ENCODE results near the gene CTNNA3.

The CTNNA3 gene

DNA sequence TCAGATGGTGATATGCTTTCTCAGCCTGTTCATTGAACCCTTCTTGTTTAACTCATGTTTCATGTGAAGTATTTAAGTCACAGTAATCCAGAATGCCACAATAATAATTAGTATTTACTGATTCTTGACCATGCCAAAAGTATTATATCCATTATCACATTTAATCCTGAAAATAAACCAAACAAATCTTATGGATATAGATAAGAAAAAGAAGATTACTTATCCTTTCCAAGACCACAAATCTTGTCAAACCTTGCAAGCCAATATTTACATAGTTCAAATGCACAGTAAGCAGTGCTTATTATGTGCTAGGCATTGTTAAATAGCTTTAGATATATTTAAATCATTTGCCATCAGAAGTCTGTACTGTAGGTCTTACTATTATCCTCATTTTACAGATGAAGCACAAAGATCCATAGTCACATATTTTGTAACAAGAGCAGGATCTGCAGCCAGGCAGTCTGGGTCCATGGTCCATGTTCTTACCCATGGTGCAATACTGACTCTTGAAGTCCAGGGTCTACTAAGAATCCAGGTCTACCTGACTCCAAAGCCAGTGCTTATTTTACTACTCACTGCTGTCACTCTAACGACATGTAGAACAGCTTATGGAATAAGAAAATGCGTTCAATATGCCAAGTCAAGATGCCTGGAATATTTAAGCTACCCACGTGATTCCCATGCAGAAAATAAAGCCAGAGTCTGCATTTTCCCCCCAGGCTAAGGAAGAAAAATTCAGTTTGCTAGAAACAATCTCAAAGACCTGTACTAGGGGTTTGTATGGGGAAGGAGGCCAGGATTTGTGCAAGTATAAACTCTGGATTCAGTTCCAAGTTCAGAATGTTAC lies 1755.0 kb downstream of the CTNNA3 start:
- Histone ChIP-seq H3K4me3 (ENCODE audit: low read length) (no peak overlapping the region), H3K36me3 (ENCODE audit: insufficient read depth, low read depth, low read length) (no peaks in the 10 kb centered on the region), H3K4me1 (ENCODE audit: insufficient read depth, low read length) (no peaks in the 10 kb centered on the region), H3K9ac (ENCODE audit: low read depth, low read length) (no peak overlapping the region), H3K27me3 (ENCODE audit: insufficient read depth, low read length) (no peaks in the 10 kb centered on the region), H3K9me3 (ENCODE audit: insufficient read depth, low read depth, low read length) (no peaks in the 10 kb centered on the region), H3K27ac (ENCODE audit: low read length) (no peak overlapping the region)

DNA sequence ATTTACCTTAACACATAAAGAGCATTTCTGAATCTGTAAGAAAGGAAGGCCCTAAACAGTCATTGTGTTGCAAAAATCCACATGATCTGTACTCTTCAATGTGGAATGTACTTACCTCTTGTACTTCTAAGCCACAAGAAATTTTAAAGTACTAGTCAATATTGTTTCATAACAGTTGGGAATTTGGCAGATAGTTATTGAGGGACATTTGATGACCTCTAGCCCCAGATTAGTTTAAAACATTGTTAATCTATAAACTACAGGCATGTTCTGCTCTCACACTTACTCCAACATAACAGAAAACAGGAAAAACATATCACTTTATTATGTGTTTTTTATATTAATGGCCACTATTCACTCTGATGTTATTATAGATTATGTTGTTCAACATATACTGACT lies 1755.9 kb downstream of the CTNNA3 start:
- Histone ChIP-seq H3K9ac (ENCODE audit: low read depth, low read length) (no peak overlapping the region), H3K4me1 (ENCODE audit: insufficient read depth, low read length) (no peaks in the 10 kb centered on the region), H3K9me3 (ENCODE audit: insufficient read depth, low read depth, low read length) (no peaks in the 10 kb centered on the region), H3K27ac (ENCODE audit: low read length) (no peak overlapping the region), H3K36me3 (ENCODE audit: insufficient read depth, low read depth, low read length) (no peaks in the 10 kb centered on the region), H3K27me3 (ENCODE audit: insufficient read depth, low read length) (no peaks in the 10 kb centered on the region), H3K4me3 (ENCODE audit: low read length) (no peak overlapping the region)

DNA sequence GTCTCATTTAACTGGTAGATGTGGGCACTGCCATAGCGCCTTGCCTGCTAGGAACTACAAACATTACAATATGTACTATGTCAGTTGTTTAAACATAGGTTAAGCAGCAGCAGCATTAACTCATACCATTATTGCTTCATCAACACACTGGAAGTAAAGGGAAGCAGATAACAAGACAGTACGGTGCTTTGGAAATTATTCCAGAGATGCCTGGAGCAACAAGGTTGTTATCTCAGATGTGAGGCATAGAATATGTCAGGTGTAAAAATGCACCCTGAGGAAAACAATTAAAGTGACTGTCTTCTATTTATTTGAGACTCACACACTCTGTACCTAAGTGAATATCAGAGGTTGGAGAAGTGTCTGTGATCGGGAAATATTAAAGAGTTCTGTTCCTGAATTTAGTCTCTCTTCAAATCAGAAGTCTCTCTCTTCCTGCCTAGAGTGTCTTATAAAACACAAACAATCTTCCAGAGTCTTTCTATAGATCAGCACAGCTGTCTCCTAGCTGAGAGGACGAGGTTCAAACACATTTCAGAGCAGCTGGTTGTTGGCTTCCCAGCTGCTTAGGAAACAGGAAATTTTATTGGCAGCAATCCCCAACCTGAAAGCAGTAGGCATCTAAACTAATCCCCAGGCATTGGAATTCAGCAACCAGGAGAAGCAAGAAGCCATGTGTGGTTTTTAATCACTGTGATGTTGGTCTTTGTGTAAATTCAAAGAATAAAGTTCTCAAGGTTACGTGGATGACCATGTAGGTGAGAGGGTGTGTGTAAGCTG lies 1764.5 kb downstream of the CTNNA3 start:
- Histone ChIP-seq H3K9me3 (ENCODE audit: insufficient read depth, low read depth, low read length) (no peaks in the 10 kb centered on the region), H3K27ac (ENCODE audit: low read length) (no peak overlapping the region), H3K4me1 (ENCODE audit: insufficient read depth, low read length) (0 out of 2 replicates have a peak, but pooled peaks cover 2% of the 10 kb centered on the region), H3K4me3 (ENCODE audit: low read length) (no peak overlapping the region), H3K27me3 (ENCODE audit: insufficient read depth, low read length) (no peaks in the 10 kb centered on the region), H3K9ac (ENCODE audit: low read depth, low read length) (no peak overlapping the region), H3K36me3 (ENCODE audit: insufficient read depth, low read depth, low read length) (no peaks in the 10 kb centered on the region)

DNA sequence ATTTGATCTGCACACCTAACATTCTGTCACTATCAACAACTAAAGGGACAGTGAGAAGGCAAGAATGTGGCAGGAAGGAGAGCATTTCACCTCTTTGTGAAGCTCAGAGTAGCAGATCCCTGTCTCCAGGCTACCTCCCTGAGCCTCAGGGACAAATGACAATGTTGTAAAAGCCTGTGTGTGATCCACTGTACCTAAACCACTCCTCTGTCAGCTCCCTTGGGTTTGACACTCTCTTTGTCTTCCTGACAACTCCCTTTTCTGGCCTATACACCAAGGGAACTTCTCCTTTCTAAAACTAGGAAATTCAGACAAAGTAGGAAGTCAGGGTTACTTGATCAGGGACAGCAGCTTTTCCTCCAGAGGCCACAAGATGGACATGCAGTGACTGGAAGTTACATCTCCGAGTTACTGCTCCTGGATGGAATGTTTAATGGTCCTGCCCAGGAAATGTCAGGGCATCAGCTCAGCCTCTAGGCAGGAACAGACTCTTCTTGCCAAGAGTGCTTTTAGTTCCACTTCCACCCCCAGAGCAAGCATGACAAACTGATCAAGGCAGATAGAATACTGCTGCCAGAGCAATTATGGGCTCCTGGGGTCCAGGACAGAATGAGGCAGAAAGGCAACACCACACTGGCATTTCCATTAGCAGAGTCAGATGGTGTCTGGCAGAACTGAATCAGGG lies 1784.7 kb downstream of the CTNNA3 start:
- H3K4me3 ChIP-seq (ENCODE audit: low read length): no peak overlapping the region
- H3K27me3 ChIP-seq (ENCODE audit: insufficient read depth, low read length): no peaks in the 10 kb centered on the region
- no peaks in the 10 kb centered on the region for H3K4me1 ChIP-seq (ENCODE audit: insufficient read depth, low read length)
- H3K9ac ChIP-seq (ENCODE audit: low read depth, low read length): no peak overlapping the region
- no peaks in the 10 kb centered on the region for H3K9me3 ChIP-seq (ENCODE audit: insufficient read depth, low read depth, low read length)
- no peaks in the 10 kb centered on the region for H3K36me3 ChIP-seq (ENCODE audit: insufficient read depth, low read depth, low read length)
- H3K27ac ChIP-seq (ENCODE audit: low read length): no peak overlapping the region

DNA sequence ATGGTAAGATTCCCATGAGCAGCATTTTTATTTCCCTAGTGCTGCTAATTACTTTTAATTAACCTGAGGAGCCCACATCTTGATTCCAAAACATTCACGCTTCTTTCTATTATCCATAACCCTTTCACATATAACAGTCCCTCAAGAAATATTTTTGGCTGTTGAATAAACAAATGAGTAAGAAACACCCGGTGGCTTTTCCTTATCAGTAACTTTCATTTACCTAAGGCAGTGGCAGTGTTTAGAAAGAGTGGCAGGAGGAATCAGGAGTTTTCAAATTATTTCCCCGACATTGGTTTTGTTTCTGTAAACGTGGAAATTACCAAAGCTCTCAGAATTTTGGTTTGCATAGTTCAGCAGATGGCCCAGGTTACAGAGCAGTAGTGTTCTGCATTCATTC lies 1785.8 kb downstream of the CTNNA3 start:
- no peaks in the 10 kb centered on the region for H3K9me3 ChIP-seq (ENCODE audit: insufficient read depth, low read depth, low read length)
- H3K27ac ChIP-seq (ENCODE audit: low read length): no peak overlapping the region
- H3K27me3 ChIP-seq (ENCODE audit: insufficient read depth, low read length): no peaks in the 10 kb centered on the region
- H3K9ac ChIP-seq (ENCODE audit: low read depth, low read length): no peak overlapping the region
- H3K36me3 ChIP-seq (ENCODE audit: insufficient read depth, low read depth, low read length): no peaks in the 10 kb centered on the region
- H3K4me3 ChIP-seq (ENCODE audit: low read length): no peak overlapping the region
- H3K4me1 ChIP-seq (ENCODE audit: insufficient read depth, low read length): no peaks in the 10 kb centered on the region

DNA sequence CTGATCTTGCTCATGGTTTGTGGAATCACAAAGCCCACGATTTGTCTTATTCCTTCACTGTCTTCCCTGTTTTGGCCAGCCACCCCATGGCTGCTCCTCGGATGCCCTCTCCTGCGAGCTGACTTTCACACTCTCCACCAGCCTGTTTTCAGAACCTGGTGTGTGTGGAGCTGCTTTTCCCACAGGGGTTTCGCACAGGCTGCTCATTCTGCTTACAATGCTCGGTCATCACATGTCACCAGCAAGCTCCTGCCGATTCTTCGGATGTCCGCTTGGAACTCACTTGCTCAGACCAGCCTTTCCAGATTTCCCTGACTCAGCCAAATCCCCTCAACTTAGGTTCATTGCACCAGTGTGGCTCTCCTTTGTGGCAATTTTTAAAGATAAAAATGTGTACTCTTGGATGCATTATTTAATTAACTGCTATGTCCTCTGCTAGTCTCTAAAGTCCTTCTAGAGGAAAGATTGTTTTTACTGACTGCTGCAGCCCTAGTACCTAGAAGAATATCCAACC lies 1788.7 kb downstream of the CTNNA3 start:
- no peaks in the 10 kb centered on the region for H3K36me3 ChIP-seq (ENCODE audit: insufficient read depth, low read depth, low read length)
- H3K4me1 ChIP-seq (ENCODE audit: insufficient read depth, low read length): no peaks in the 10 kb centered on the region
- H3K4me3 ChIP-seq (ENCODE audit: low read length): no peak overlapping the region
- H3K27ac ChIP-seq (ENCODE audit: low read length): no peak overlapping the region
- no peak overlapping the region for H3K9ac ChIP-seq (ENCODE audit: low read depth, low read length)
- no peaks in the 10 kb centered on the region for H3K9me3 ChIP-seq (ENCODE audit: insufficient read depth, low read depth, low read length)
- H3K27me3 ChIP-seq (ENCODE audit: insufficient read depth, low read length): no peaks in the 10 kb centered on the region

DNA sequence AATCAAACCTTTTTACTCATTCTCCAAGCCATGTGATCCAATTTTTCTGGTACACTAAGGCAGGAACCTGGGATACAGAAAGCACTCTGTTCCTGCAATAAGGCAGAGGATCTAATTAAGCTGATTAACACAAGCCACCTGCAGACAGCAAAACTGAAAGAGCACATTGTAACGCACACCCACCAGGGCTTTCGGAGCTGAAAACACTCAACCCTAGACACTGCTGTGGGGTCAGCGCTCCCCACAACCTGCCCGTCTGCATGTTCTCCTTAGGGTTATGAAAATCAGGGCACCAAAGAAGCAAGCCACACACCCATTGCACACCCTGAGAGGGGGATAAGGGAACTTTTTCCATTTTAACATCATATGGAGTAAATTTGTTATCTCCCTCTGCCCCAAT lies 1792.4 kb downstream of the CTNNA3 start:
- H3K27me3 ChIP-seq (ENCODE audit: insufficient read depth, low read length): no peaks in the 10 kb centered on the region
- H3K4me3 ChIP-seq (ENCODE audit: low read length): no peak overlapping the region
- H3K9ac ChIP-seq (ENCODE audit: low read depth, low read length): no peak overlapping the region
- no peaks in the 10 kb centered on the region for H3K9me3 ChIP-seq (ENCODE audit: insufficient read depth, low read depth, low read length)
- H3K36me3 ChIP-seq (ENCODE audit: insufficient read depth, low read depth, low read length): no peaks in the 10 kb centered on the region
- no peaks in the 10 kb centered on the region for H3K4me1 ChIP-seq (ENCODE audit: insufficient read depth, low read length)
- no peak overlapping the region for H3K27ac ChIP-seq (ENCODE audit: low read length)

DNA sequence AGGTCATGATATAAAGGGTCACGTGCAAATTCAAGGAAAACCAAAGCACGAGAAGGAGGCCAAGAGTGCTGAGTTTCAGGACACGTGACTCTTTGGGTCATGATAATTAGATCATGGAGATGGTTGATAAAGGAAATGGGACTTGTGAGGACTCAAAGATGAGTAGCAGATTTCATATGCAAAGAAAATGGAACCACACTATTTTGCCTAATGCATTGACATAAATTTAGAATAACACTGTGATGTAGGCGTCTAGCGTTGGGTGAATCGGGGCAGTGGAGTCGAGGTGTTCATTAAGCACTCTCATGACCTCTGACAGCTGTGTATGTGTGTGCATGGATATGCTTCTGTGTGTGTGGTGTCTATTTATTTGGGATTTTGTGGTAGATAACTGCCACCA lies 1795.7 kb downstream of the CTNNA3 start:
- no peak overlapping the region for H3K4me3 ChIP-seq (ENCODE audit: low read length)
- no peak overlapping the region for H3K27ac ChIP-seq (ENCODE audit: low read length)
- H3K9me3 ChIP-seq (ENCODE audit: insufficient read depth, low read depth, low read length): no peaks in the 10 kb centered on the region
- no peak overlapping the region for H3K9ac ChIP-seq (ENCODE audit: low read depth, low read length)
- H3K36me3 ChIP-seq (ENCODE audit: insufficient read depth, low read depth, low read length): no peaks in the 10 kb centered on the region
- H3K4me1 ChIP-seq (ENCODE audit: insufficient read depth, low read length): no peaks in the 10 kb centered on the region
- no peaks in the 10 kb centered on the region for H3K27me3 ChIP-seq (ENCODE audit: insufficient read depth, low read length)

DNA sequence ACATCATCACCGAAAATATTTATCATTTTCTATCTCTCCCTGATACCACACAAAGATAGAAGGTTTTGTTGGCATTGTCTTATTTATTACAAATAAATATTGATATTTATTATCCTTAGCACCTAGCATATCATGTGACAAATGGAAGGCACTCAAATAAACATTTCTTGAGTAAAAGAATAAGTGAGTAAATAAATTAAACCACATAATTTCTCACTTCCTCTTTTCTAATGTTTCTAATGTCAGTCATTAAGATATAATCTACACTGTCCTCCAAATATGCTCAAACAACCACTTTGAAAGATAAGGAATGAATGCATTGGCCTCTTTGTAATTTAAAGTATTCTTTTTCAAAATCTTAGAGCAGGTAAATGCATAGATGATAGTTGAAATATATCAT lies 1797.9 kb downstream of the CTNNA3 start:
- H3K36me3 ChIP-seq (ENCODE audit: insufficient read depth, low read depth, low read length): no peaks in the 10 kb centered on the region
- H3K9me3 ChIP-seq (ENCODE audit: insufficient read depth, low read depth, low read length): no peaks in the 10 kb centered on the region
- H3K27me3 ChIP-seq (ENCODE audit: insufficient read depth, low read length): no peaks in the 10 kb centered on the region
- no peak overlapping the region for H3K4me3 ChIP-seq (ENCODE audit: low read length)
- H3K27ac ChIP-seq (ENCODE audit: low read length): no peak overlapping the region
- H3K4me1 ChIP-seq (ENCODE audit: insufficient read depth, low read length): no peaks in the 10 kb centered on the region
- H3K9ac ChIP-seq (ENCODE audit: low read depth, low read length): no peak overlapping the region

DNA sequence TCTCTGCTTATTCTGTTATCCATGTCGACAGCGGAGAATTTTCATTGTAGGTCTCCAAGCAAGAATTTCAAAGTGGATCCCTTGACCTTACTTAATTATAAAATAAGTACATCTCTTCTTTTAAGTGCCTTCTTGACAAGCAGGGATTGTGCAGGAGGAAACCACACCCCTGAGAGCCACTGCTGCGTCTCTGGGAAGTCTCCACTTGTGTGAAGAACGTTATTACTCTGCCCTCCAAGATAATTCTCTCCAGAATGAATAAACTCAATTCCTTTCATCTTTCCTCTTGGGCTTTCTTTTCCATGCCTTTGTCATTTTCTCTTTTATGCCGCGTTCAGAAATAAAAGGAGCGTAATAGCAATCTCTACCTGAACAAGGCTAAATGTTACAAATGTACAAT lies 1801.0 kb downstream of the CTNNA3 start:
- Histone ChIP-seq H3K9me3 (ENCODE audit: insufficient read depth, low read depth, low read length) (no peaks in the 10 kb centered on the region), H3K27me3 (ENCODE audit: insufficient read depth, low read length) (no peaks in the 10 kb centered on the region), H3K36me3 (ENCODE audit: insufficient read depth, low read depth, low read length) (no peaks in the 10 kb centered on the region), H3K27ac (ENCODE audit: low read length) (no peak overlapping the region), H3K4me1 (ENCODE audit: insufficient read depth, low read length) (no peaks in the 10 kb centered on the region), H3K9ac (ENCODE audit: low read depth, low read length) (no peak overlapping the region), H3K4me3 (ENCODE audit: low read length) (no peak overlapping the region)

DNA sequence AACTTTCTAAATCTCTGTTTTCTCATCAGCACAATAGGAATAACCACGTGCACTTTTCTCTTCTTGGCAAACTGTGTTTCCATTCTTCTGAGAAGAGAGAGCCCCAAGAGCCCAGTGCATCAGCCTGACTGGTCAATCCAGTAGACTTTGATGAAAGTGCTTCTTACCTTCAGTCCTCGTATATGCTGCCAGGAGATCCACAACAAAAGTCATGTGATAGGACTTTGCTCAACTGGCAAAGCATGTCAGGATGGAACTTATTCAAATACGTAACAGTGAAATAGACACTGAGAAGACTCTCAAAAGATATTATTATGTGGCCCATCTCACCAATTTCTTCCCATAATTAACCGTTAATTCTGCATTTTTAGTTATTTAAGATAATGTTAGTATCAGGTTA lies 1801.6 kb downstream of the CTNNA3 start:
- Histone ChIP-seq H3K36me3 (ENCODE audit: insufficient read depth, low read depth, low read length) (no peaks in the 10 kb centered on the region), H3K27ac (ENCODE audit: low read length) (no peak overlapping the region), H3K4me3 (ENCODE audit: low read length) (no peak overlapping the region), H3K4me1 (ENCODE audit: insufficient read depth, low read length) (no peaks in the 10 kb centered on the region), H3K9ac (ENCODE audit: low read depth, low read length) (no peak overlapping the region), H3K9me3 (ENCODE audit: insufficient read depth, low read depth, low read length) (no peaks in the 10 kb centered on the region), H3K27me3 (ENCODE audit: insufficient read depth, low read length) (no peaks in the 10 kb centered on the region)
